Renal cortical epithelial cell (primary cell): ENCODE measurements around the gene CNTN1. TPM values are rescaled to one million over a fixed set of nuclear protein-coding genes. Genes with fewer than 3 reads are reported as not detected.

Source experiments
- DNase-seq: peaks from one replicate; pipeline ENCODE4 v3.0.0-alpha.2; 2011; ENCODE audit warnings: low read depth
- total RNA-seq: library from RNA; depleted of rRNA; stranded (reverse); fragments of >200 nt; gene quantifications from 2 replicates; pipeline ENCODE4 v1.2.3, GENCODE V29; 2014

CNTN1 gene
- total RNA-seq, 1 donor from 2014 or later = 2.0 TPM

DNA sequence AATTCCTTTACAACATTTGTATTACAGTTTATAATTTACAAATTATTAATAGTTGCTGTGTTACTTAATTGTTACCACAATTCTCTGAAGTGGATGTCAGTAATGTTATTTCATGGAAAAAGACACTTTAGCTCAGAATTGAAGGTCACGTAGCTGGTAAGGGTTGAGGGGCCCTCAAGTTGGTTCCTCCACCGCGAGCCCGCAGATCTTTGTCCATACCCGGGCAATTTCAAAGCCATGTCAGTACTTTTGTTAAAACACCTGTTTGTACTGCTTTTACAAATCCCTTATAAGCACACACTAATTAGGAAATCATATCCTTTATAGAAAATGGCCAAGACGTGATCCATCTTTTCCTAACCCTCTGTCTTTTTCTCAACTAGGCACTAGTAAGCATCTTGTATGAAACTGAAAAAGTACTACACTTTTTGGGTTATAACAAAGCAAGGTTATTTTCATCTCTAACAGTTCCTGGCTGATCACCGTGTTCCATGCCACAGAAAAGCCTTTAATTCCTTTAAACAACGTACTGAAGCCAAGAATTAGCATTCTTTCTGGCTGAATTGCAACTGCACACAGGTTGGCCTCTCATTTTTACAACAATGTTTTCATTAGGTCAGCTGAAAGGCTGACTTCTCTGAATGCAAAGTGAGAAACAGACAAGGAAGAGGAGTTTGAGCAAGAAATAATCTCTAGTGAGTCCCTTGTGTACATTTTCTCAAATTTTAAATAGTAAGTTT is 76.1 kb downstream of the CNTN1 start:
- DNase-seq = peak; percentile 17

DNA sequence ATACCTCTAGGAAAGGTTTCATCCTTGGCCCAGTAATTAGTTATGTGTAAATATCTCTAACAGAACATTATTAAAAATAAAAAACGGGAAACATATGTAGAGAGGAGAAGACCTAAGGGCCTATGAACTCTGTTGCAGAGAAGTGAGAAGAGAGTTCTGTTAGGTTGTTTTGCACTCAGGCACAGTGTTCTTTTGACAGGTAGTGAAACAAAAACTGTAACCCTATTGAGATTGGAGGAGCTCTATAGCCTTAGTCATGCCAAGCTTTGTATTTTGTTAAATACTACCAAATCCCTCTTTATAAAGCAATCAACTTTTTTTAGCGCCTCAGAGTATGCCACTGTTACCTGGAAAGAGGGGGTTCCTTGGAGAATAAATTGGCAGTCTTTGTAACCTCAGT is 77.6 kb downstream of the CNTN1 start:
- peak; percentile 42 for DNase-seq

DNA sequence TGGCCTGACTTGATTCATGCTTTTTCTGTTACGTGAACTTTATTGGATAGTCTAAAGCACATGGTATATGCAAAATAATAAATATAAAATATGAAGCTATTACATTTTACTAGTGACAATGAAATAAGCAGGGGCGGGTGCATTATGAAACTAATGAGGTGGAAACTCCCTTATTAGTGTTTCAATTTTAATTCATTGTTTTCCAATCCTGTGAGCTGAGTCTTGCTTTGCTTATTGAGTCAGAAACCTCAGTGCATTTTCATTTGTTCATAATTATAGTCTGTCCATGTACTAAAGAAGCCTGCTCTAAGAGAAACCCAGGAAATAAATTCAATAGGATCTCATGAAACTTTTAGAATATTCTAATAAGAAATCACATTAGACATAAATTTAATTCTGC is 78.5 kb downstream of the CNTN1 start:
- DNase-seq = no peak

DNA sequence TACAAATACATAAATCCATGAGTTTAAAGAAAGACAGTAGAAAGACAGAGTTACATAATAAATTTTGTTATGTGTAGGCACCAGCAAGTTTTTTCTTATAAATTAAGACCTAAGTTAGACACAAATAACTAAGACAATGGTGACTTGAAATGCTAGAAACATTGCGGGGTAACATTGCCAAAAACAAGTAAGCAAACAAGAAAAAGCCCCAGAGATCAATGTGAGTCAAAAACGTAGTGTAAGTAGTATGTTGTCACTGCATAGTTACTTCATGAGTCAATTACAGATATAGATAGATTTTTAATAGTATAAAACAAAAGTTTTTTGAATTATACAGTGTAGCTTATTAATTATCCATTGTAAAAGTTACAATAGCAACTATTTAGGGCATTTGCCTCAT is 83.4 kb downstream of the CNTN1 start:
- DNase-seq = no peak

DNA sequence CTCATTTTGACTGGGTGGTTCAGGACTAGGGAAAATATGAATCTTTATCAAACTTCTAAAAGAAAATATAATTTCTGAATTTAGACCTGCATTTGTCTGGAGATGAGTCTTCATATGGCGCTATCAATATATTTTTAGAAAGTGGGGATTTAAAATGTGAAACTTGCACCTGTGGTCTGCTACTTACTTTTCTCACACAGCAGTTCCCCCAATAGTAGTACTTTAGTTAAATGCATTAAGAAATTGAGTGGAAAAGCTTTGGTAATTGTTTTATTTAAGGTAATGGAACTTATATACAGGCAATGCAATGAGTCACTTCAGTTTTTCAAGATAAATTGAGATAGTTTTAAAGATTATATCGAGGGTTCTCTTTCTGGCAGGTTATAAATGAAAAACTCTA is 91.9 kb downstream of the CNTN1 start:
- no peak for DNase-seq

DNA sequence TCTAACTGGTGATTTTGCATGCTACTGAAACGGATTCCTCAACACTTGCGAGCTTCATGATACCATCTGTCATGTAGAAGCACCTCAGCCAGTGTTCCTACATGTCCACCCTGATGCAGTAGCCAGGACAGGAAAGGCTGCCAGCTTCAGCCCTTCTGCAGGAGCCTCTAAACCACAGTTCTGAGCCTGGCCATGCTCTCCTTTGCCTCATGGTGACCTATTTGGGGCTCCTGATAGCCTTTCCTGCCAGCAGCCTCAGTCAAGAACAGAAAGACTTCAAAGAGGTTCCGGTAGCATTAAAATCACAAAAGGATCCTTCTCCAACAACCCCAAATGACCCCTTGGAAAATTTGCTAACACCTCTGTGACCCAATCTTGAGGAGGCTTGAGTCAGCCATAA is 96.0 kb downstream of the CNTN1 start:
- DNase-seq = no peak

DNA sequence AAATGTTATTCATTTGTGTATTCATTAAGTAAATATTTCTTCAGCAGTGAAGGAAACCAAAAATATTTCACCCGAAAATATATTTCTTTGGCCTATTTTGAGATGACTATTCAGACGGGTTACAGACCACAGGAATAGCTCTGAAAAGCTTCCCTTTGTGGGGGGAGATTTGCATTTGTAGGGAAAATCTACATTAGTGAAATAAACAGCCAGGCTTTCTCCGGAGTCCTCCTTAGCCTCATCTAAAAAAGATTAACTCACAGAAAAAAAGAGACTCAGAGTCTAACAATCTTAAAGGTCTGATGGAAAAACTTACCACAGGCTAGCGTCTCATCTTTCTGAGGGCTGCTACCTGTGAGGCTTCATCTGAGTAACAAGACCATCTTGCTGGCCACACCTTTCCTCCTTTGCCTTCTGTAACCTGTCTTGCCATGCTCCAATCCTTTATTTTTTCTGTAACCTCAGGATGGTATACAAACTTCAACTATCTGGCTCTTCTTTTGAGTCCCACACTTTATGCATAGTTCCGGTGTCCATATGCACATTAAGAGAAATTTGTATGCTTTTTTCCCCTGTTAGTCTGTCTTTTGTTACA is 100.7 kb downstream of the CNTN1 start:
- DNase-seq = no peak

DNA sequence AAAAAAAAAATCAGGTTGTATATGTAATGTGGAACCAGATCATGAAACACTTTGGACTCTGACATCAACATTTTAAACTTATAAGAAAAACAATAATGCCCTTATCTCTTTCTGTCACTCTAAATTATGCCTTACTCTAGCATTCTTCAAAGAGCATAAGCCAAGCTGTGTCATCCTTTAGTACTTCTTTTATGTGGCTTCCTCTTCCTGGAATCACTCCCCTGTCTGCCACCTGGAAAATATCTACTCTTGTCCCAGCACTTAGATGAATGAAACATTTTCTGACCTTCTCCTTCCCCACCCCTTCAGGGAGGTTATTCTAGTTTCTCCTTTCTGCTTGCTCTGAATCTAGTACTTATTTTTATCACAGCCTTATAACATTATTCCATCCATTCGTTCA is 101.2 kb downstream of the CNTN1 start:
- no peak for DNase-seq

DNA sequence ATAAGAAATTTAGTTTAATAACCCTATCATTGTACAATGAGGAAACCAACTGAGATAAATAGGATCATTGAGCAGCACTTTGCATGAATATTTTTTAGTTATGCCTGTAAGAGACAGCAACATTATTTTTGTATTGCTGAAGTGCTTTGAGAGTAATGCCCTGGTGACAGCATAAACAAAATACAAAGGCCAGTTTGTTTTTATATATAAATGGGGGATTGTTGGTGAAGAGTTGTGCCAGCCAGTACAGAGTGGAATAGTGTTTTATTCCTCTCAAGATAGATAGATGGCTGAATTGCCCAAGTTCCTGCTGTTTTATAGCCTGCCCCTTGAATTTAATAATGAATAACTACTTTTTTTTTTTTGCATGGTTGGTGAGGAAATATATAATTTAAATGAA is 101.8 kb downstream of the CNTN1 start:
- no peak for DNase-seq

DNA sequence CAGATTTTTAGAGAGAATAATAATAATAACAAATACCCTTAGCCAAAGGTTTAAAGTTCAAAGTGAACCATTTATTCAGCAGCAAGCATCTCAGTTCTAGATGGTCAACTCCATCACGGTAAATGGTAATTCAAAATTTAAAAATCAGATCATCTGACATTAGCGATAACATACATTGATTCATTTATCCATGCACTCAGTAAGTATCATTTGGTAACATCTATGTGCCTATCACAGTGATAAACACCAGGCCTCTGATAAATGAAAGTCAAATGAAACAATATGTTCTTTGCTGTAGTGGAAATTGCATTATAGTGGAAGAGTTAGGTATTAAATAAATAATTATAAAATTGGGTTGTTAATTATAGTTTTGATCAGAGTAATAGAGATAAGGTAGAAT is 108.8 kb downstream of the CNTN1 start:
- DNase-seq = no peak

DNA sequence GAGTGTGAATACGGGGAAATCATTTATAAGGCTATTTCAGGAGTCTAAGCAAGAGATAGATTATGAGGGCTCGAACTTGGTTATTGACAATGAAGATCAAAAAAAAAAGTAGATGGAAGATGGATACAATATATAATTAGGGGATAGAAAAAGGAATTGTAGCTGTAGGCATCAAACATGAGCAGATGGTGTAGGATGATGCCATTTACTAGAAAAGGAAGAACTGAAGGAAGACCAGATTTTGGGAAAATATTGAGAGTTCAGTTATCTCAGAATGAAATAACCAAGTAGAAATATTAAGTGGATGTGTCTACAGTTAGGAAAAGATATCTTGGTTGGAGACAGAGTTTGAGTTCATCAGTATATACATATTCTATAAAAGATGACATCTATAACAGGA is 109.6 kb downstream of the CNTN1 start:
- no peak for DNase-seq

DNA sequence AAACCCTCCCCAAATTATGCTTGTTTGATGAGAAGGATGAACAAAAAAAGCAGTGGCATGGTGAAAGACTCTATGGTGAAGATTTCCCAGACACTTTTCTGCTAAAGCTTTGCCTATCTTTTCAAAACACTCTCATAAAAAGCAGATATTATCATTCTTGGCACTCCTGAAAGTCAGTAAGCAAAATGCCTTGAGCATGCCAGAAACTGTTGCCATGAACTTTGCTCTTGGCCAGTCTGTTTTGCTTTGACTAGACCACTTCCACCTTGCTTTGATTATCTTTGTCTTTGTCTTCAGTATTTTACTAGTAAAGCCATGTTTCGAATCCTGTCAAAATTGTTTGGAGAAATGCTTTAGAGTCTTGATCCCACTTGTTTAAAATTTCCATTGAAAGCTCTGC is 110.4 kb downstream of the CNTN1 start:
- no peak for DNase-seq

DNA sequence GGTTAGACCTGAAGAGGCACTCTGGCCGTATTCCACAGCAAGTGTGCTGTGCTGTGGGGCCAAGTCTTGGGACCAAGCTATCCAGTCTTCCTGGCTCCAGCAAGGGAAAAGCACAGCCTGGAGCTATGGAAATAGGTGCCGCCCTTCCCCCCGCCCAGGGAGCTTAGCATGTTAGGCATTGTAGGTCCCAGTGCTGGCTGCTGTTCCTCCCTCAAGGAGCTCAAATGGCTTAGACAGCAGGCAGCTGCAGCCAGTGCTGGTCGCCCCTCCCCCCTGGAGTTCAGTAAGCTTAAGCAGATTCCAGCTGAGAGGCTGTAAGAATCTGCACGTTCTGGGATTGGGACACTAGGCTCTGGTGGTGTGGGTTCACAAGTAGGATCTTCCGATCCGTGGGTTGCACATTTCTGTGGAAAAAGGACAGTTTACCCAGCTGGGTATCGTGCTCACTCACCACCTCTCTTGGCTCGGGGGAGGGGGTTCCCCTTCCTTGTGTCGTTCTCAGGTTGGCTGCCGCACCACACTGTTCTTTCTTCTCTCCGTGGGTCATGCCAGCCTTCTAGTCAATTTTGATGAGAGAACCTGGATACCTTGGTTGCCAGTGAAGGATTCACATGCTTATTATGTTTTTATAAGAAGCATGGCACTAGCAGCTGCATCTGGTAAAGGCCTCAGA is 127.3 kb downstream of the CNTN1 start:
- DNase-seq = peak; percentile 41

DNA sequence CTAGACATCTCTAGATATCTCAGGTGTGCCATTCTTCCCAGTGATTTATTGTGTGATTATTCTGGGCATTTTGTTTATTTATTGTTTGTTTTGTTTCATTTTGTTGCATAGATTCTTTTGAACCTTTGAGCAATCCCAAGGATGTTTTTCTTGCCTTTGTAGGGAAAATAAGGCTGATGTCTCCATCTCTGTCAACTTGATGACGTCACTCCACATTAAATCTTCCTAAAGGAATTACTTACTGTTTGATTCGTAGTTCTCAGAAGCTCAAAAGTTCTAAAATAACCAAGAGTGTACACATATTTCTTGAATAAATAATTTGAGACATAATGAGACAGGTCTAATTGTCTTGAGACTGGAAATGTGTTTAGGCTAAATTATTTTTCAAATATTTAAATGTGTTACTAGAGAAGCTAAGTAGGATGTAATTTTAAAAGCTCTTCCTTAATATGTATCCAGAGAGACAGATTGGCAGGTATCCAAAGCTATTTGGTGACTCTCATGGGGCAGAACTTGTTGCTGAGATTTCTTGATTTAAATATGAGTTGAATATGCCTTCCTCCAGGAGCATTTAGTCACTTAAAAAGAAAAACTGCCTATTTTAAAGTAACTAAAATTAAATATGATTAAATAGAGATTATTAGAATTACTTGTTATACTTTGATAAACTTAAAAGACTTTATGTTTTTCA is 128.7 kb downstream of the CNTN1 start:
- peak; percentile 19 for DNase-seq

DNA sequence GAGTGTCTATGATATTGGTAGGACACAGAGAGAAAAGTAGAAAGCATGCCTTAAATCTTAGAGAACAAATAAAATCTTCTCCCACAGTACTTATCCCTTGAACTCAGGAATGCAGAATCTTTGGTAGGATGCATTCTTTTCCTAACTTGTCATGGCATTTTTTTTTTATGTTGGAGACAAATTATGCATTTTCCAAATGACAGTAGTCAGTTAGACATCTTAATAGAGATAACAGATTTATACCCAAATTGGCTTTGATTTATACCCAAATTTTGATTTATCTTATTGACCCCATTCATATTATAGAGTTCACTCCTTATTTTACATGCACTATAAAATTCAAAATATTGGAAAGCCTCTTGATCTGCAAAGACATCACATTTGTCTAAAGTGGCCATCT is 132.9 kb downstream of the CNTN1 start:
- DNase-seq = no peak

DNA sequence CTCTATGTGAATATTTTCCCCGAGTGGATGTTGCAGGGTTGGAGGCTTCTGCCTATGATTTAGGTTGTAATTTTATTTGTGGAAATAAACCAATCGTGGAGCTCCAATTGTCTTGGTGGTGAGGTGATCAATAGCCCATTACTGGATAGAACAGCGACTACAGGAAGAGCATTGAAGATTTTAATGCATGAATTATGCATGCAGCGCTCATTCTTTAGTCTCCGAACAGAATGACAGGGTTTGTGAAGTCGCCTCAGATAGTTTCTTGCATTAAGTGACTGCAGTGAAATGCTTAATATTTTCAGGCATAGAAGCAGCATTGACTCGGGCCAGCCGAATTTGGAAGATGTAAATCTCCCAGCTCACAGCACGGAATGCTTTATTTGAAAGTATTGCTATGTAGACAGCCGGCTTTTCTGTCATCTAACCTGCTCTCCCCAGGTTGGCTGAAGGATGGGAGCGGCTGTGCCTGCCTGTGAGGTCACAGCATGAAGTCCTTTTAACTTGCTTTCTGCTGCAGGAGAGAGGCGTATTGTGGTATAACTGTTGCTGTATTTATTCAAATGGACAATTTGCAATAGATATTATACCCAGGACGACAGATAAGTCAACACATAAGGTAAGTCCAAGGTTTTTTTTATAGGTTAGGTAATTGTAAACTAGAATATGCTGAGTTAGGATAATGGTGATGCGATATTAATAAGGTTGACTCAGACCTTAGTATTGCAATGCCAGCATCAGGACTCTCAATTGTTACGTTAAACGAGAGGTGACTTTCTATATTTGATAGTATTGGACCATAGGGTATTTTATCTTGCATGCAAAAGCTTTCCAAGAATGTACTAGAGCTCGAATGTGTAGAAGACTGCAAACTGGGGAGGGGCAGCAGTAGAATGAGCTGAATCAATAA is 135.7 kb downstream of the CNTN1 start:
- no peak for DNase-seq

DNA sequence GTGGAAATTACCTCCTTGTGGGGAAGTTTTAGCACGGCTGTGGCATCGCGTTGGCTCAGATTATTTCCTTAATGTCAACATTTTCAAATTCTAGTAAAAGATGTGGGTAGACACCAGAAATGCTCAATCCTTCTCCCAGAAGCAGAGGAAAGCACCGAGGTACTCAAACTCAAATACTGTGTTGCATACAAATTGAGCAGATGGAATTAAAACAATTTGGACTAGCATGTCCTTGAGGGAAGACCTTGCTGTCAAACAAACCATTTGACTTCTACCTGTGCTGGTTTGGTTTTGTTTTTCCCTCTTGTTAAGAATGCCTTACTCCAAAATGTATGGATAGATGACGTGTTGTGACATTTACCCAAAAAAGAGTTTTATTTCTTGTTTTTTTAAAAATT is 136.4 kb downstream of the CNTN1 start:
- no peak for DNase-seq

DNA sequence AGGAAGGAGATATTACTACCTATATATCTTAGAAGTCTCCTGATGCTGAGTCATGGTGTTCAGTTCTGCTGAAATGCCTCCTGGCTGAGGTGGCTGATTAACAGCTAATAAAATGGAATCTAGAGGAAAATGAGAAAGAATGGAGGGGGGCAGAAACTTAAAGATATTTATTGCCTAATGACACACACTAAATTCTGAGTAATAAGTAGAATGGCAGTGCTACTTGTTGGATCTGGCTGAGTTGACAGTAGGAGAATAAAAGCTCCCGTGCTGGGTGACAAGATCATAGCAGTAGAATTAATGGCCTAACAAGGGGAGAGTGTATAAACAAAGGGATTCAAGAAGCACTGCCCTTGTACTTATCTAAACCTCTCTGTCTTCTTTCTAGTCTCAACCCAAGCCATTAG is 137.5 kb downstream of the CNTN1 start:
- DNase-seq = peak; percentile 83

DNA sequence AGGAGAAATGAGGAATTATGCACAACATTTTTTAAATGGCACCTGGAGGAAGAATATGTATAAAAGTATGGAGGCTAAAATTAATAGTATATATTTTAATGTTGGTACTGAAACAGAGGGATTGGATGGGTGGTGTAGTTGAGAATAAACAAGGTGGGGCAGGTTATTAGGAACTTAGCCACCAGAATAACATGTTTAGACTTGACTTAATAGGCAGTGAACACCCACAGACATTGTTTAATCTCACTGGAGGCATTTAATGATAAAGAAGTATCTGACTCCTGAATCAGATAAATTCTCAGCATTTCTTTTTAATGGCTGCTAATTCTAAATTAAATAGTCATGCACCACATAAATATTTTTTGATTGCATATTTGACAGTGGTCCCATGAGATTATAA is 139.7 kb downstream of the CNTN1 start:
- DNase-seq = no peak

DNA sequence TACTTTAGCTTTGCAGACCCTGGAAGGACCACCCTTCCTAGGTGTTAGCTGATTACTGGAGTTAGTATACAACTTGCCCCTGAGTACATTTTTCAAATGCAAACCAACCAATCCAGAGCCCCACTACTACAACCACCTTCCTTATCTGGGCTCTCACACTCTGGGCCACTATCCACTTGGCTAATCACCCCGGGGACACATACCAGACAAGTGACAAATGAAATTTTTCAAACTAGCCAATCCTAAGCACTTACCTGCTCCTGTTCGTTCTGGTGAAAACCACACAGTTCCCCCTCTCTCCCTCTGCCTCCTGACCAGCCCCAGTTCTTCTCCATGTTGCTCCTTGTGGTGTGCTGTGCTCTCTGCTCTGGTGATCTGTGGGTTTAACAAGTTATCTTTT is 140.4 kb downstream of the CNTN1 start:
- DNase-seq = no peak

DNA sequence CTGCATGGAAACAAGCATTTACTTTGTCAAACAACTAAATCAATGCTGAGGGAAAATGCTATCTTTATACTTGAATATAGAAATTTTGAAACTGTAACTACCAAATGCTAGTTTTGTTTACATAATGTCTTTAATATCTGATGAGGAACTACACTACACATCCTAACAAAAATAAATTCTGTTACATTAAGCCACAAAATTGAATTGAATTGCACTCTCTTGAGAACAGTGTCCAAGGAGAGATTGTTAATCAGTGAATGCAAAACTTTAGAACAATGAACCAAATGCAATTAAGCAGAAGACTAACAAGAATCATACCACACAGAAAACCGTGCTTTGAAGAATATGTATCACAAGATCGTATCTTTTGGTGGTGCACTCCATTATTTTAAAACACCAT is 141.6 kb downstream of the CNTN1 start:
- no peak for DNase-seq

DNA sequence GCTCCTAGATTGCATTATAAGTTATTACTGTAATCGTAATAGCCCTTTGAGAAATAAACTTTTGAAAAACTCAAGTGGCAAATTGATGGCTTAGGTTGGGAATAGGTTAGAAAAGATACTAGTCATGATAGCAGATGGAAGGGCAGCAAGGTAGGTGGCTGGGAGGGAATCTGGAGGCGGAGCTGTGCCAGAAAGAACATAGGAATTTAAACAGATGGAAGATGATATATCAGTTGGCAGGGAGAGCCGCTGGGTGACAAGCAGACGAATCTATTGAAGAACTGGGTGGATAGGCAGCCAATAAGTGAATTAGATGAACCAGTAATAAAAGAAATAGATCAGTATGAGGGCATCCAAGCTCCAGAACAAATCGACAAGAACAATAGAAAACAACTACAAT is 142.1 kb downstream of the CNTN1 start:
- no peak for DNase-seq
